ENCODE measurements around the gene KCNC1.

Gene KCNC1

GRCh38 chr11:17786824-17787525 lies 52.4 kb downstream of the KCNC1 start:
- in situ Hi-C loops (cut with HindIII; ENCODE audit: low sequenced_read_pairs) = no loop called here

DNA sequence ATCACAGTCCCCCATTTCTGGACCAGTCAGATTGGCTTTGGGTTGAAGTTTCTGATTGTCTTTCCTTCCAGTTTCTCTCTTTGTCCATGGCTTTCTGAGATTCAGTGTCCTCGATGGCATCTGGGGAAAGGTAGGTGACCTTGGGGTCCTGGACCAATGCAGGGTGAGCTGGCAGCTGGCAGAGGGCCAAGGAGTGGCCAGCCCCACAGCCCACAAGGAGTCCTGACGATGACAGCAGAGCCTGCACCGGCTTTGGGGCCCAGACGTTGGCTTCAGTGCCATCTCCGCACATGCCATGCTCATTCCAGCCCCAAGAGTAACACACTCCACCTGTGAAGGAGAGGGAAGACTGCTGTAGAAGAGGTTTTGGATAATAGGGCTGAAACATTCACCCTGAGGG lies 53.5 kb downstream of the KCNC1 start:
- in situ Hi-C loops (cut with HindIII; ENCODE audit: low sequenced_read_pairs) = no loop called here

DNA sequence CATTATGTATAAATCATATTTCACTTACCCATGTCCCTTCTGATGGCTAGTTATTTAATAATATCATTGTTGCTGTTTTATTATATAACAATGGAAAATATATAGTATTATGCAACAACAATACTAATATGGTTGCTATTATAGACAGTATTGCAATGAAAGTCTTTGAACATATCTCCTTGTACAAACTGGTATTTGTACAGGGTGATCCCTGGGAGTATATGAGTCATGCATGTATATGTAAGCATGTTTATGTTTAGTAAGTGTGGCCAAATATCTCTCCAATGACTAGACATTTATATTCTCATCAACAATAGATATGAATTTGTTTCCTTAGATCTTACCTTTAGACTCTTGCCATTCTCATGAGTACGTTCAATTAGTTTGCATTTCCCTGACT lies 55.9 kb downstream of the KCNC1 start:
- in situ Hi-C loops (cut with HindIII; ENCODE audit: low sequenced_read_pairs) = no loop called here

- in situ Hi-C loops (cut with HindIII; ENCODE audit: low sequenced_read_pairs) = no loop called here
Measured at GRCh38 chr11:17791144-17791543, 56.6 kb downstream of the KCNC1 start.

- in situ Hi-C loops (cut with HindIII; ENCODE audit: low sequenced_read_pairs) = no loop called here
Measured at GRCh38 chr11:17792161-17792560, 57.6 kb downstream of the KCNC1 start.

DNA sequence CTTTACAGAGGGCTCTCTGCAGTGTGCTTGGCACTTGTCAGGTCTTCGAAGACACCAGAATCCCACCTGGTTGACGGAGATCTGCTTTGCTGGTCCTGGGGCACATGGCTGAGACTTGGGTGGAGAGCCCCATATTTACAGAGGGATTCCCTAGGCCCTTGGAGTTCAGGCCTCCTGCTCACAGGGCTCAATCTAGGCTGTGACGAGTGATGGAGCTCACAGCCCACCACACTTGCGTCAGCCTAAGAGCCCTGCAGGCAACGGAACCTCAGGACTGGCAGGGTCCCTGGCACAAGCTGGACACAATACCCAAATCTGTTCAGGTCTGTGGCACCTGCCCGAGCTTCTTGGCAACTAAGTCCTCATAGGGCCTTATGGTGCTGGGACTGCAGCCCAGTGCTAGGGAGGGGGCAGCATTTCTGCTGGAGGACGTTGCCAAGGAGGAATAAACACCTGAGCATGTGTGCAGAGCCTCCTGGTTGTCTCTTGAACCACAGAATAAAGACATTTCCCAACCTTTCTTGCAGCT lies 59.1 kb downstream of the KCNC1 start:
- in situ Hi-C loops (cut with HindIII; ENCODE audit: low sequenced_read_pairs) = no loop called here

GRCh38 chr11:17794981-17795380 lies 60.4 kb downstream of the KCNC1 start:
- in situ Hi-C loops (cut with HindIII; ENCODE audit: low sequenced_read_pairs) = no loop called here

DNA sequence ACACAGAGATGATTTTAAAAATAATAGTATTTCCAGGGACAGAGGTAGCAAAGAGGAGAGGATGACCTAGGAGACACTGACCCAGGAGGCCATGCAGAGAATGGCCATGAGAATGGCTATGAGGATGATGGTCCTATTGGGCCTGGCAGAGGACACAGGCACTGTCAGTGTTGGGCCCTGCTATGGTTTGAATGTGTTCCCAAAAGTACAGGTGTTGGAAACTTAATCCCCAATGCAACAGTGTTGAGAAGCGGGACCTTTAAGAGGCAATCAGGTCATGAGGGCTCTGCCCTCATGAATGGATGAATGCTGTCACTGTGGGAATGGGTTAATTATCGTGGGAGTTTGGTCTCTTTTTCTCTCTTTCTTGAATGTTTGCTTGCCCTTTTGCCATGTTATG lies 61.6 kb downstream of the KCNC1 start:
- in situ Hi-C loops (cut with HindIII; ENCODE audit: low sequenced_read_pairs) = no loop called here

- in situ Hi-C loops (cut with HindIII; ENCODE audit: low sequenced_read_pairs) = no loop called here
Measured at GRCh38 chr11:17798253-17798652, 63.7 kb downstream of the KCNC1 start.

GRCh38 chr11:17798716-17799115 lies 64.1 kb downstream of the KCNC1 start:
- in situ Hi-C loops (cut with HindIII; ENCODE audit: low sequenced_read_pairs) = no loop called here

- in situ Hi-C loops (cut with HindIII; ENCODE audit: low sequenced_read_pairs) = no loop called here
Measured at GRCh38 chr11:17799147-17799546, 64.6 kb downstream of the KCNC1 start.

- in situ Hi-C loops (cut with HindIII; ENCODE audit: low sequenced_read_pairs) = no loop called here
Measured at GRCh38 chr11:17801166-17801565, 66.6 kb downstream of the KCNC1 start.

DNA sequence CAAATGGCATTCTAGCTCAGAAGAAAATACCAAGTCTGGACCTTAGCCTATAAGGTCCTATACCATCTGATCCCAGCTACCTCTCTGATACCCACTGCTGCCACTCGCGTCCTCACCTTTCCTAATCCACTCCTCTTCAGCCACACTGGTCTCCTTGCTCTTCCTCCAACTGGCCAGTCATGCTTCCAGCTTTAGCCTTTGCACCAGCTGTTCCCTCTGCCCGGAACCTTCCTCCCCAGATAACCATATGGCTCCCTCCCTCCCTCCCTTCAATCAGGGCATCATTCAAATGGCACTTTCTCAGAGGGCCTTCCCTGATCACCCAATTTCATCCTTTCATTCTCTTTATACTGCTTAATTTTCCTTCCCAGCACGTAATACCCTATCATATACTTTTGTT lies 67.9 kb downstream of the KCNC1 start:
- in situ Hi-C loops (cut with HindIII; ENCODE audit: low sequenced_read_pairs) = no loop called here

GRCh38 chr11:17803754-17804334 lies 69.3 kb downstream of the KCNC1 start:
- in situ Hi-C loops (cut with HindIII; ENCODE audit: low sequenced_read_pairs) = no loop called here

- in situ Hi-C loops (cut with HindIII; ENCODE audit: low sequenced_read_pairs) = no loop called here
Measured at GRCh38 chr11:17805043-17805442, 70.5 kb downstream of the KCNC1 start.

DNA sequence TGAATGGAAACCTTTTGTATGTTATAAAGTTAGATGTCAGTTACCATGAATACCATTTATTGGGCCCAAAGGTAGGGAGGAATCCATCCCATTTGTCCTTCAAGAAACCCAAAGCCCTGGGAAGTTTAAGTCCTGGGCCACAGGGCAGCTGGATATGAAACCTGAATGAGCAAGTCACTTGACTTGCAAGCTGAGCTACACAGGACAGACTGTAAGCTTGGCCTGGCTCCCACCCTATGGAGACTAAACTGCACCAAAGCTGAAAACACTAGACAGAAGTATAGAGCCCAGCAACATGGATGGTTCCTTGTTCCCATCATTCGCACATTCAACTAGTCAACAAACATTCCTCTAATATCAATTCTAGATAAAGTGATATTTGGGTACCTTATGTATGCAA lies 71.3 kb downstream of the KCNC1 start:
- in situ Hi-C loops (cut with HindIII; ENCODE audit: low sequenced_read_pairs) = no loop called here

DNA sequence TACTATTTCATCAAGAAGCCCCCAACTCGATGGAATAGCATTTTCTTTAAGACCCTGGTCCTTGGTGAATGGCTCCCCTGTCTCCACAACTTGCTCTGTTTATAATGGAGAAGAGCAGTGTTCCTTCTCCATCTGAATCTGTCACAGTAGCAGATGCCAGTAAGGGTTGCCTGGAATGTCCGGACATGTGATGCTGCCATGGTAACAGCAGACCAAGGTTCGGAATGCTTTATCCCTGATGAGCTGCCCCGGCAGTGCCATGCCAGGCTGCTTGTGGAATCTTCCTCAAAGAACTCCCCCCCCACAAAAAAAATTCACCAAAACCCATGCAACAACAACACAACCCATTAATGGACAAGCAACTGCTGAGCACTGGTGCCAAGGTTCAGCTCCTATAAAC lies 72.5 kb downstream of the KCNC1 start:
- in situ Hi-C loops (cut with HindIII; ENCODE audit: low sequenced_read_pairs) = no loop called here

DNA sequence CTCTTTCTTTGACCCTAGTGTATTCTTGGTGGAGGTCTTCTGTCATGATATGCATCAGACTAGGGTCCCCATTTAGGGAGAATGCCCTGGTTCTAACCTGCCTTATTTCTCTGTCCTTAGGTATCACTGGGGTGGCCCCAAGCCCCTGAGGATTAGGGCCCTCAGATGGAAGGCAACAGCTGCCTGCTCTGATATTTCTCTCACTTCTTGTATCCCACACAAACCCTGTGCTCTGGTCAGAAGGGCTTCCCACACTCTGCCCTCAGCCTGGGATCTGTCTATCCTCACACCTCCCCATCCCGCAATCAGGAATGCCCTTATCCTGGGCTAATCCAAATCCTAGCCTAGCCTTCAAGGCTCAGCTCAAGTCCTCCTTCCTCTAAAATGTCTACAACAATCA lies 75.5 kb downstream of the KCNC1 start:
- in situ Hi-C loops (cut with HindIII; ENCODE audit: low sequenced_read_pairs) = no loop called here

GRCh38 chr11:17810746-17811145 lies 76.2 kb downstream of the KCNC1 start:
- in situ Hi-C loops (cut with HindIII; ENCODE audit: low sequenced_read_pairs) = no loop called here

GRCh38 chr11:17811352-17811751 lies 76.8 kb downstream of the KCNC1 start:
- in situ Hi-C loops (cut with HindIII; ENCODE audit: low sequenced_read_pairs) = no loop called here

- in situ Hi-C loops (cut with HindIII; ENCODE audit: low sequenced_read_pairs) = no loop called here
Measured at GRCh38 chr11:17812091-17812864, 77.7 kb downstream of the KCNC1 start.

- in situ Hi-C loops (cut with HindIII; ENCODE audit: low sequenced_read_pairs) = no loop called here
Measured at GRCh38 chr11:17812865-17813187, 78.2 kb downstream of the KCNC1 start.

Measured in DLD1 (cell line).